Upper lobe of right lung (tissue), 1 donor: ENCODE data around the gene MS4A5. TPM values are rescaled to one million over a fixed set of nuclear protein-coding genes. Genes with fewer than 3 reads are reported as not detected.

Experiments
- ATAC-seq: fragments of 200-7000 bp; cut with Tn5 transposase; one replicate; pipeline ENCODE4 v1.9.1; 2020; ENCODE audit warnings: mild to moderate bottlenecking, moderate library complexity
- DNase-seq: peaks from one replicate; pipeline ENCODE4 v3.0.0-alpha.2; 2020
- H3K27ac ChIP-seq: fragments of 200-600 bp; one replicate; pipeline ENCODE4 v1.8.0; 2022
- H3K27me3 ChIP-seq: fragments of 200-600 bp; one replicate; pipeline ENCODE4 v1.8.0; 2022; ENCODE audit warnings: mild to moderate bottlenecking
- H3K36me3 ChIP-seq: fragments of 200-600 bp; one replicate; pipeline ENCODE4 v1.8.0; 2022
- H3K4me1 ChIP-seq: fragments of 200-600 bp; one replicate; pipeline ENCODE4 v1.8.0; 2022
- H3K4me3 ChIP-seq: fragments of 200-600 bp; one replicate; pipeline ENCODE4 v1.8.0; 2022; ENCODE audit warnings: mild to moderate bottlenecking
- H3K9me3 ChIP-seq: fragments of 200-600 bp; one replicate; pipeline ENCODE4 v1.8.0; 2022
- CTCF ChIP-seq: fragments of 200-600 bp; IDR thresholded peaks from one replicate; pipeline ENCODE4 v1.8.0; 2022; ENCODE audit warnings: antibody characterized with exemption
- intact Hi-C: fragments of 100-400 bp; cut with DNase I; formaldehyde crosslinking; loops from one replicate; pipeline ENCODE4 v1.11.0; 2022
- total RNA-seq: library from RNA; stranded (reverse); fragmentation: NEBNext Ultra II Directional; extraction: Animal tissue kit (Norgen Biotek cat#: 25700); gene quantifications from one replicate; pipeline ENCODE4 v1.2.1, GENCODE V29; 2021
- donor health status: DM: no; HTN: yes; CAD: no; lungs with severe emphysema.

MS4A5 gene
- total RNA-seq, 1 donor from 2014 or later: not detected

- no peak for DNase-seq
- intact Hi-C loops: no loop called here
- H3K27me3 ChIP-seq: no peaks in the 10 kb centered on the region
- no peaks in the 10 kb centered on the region for H3K4me1 ChIP-seq
- H3K36me3 ChIP-seq: no peaks in the 10 kb centered on the region
- no peak overlapping the region for H3K4me3 ChIP-seq
- H3K27ac ChIP-seq: no peak overlapping the region
- H3K9me3 ChIP-seq: no peaks in the 10 kb centered on the region
- ATAC-seq: peak; percentile 60
- TF ChIP-seq CTCF: no peak
These were observed 34.5 kb upstream of the MS4A5 start for GRCh38 chr11:60394666-60395380.

- no peak within 1 kb of the TSS for H3K4me3 ChIP-seq
- ATAC-seq (peak; percentile 47), DNase-seq (no peak)
- no peaks in the 10 kb centered on the region for H3K9me3 ChIP-seq
- intact Hi-C loops: no loop called here
- no peaks in the 10 kb centered on the region for H3K36me3 ChIP-seq
- H3K27ac ChIP-seq: peak within 1 kb of the TSS; percentile 38
- no peaks in the 10 kb centered on the region for H3K27me3 ChIP-seq
- no peak for TF ChIP-seq CTCF
- H3K4me1 ChIP-seq: no peaks in the 10 kb centered on the region
These were observed 33.0 kb upstream of the MS4A5 start, which contains the start of gene MS4A14 for GRCh38 chr11:60396382-60396781. Gene MS4A14 (plus strand): TSS chr11:60396459. CDS start chr11:60396579, 120 bp downstream.

DNA sequence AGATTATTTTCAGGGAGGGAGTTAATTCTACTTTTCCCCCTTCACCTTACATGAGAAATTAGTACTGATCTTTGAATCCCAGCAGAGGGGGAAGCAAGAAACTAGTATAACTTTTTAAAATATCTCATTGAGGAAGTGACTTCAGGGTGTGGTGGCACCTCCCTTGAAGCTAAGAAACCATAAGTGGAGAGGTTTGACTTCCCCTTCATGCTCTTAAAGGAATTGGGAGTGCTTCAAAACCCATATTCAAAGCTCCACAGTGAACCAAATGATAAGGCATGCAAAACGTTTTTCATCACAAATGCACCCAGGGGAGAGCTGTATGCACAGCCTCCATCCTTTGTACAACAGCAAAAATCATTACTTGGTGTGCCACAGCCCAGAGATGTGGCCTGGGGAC is 32.6 kb upstream of the MS4A5 start:
- intact Hi-C loops: no loop called here
- peak; percentile 74 for ATAC-seq
- Histone ChIP-seq H3K4me1 (no peaks in the 10 kb centered on the region), H3K4me3 (no peak overlapping the region), H3K36me3 (no peaks in the 10 kb centered on the region), H3K27ac (peak overlapping the region; percentile 38), H3K9me3 (no peaks in the 10 kb centered on the region), H3K27me3 (no peaks in the 10 kb centered on the region)
- no peak for TF ChIP-seq CTCF
- DNase-seq: no peak

GRCh38 chr11:60420015-60420414 is 9.4 kb upstream of the MS4A5 start:
- Histone ChIP-seq H3K4me1 (no peaks in the 10 kb centered on the region), H3K27me3 (no peaks in the 10 kb centered on the region), H3K9me3 (no peaks in the 10 kb centered on the region), H3K27ac (no peak overlapping the region), H3K36me3 (no peaks in the 10 kb centered on the region), H3K4me3 (no peak overlapping the region)
- ATAC-seq (no peak), DNase-seq (no peak)
- intact Hi-C loops: no loop called here
- TF ChIP-seq CTCF: no peak

GRCh38 chr11:60422609-60423008 is 6.8 kb upstream of the MS4A5 start:
- no peaks in the 10 kb centered on the region for H3K36me3 ChIP-seq
- H3K27ac ChIP-seq: no peak overlapping the region
- ATAC-seq: no peak
- H3K27me3 ChIP-seq: no peaks in the 10 kb centered on the region
- TF ChIP-seq CTCF: no peak
- no peaks in the 10 kb centered on the region for H3K9me3 ChIP-seq
- DNase-seq: no peak
- intact Hi-C loops: no loop called here
- no peak overlapping the region for H3K4me3 ChIP-seq
- H3K4me1 ChIP-seq: no peaks in the 10 kb centered on the region
